IPS-NIHi7 (cell line): ENCODE measurements around the gene CRYL1.

Experiments
- DNase-seq: peaks from one replicate; pipeline ENCODE4 v3.0.0; 2012; ENCODE audit warnings: mixed read lengths; ENCODE audit errors: extremely low spot score

CRYL1 gene

DNA sequence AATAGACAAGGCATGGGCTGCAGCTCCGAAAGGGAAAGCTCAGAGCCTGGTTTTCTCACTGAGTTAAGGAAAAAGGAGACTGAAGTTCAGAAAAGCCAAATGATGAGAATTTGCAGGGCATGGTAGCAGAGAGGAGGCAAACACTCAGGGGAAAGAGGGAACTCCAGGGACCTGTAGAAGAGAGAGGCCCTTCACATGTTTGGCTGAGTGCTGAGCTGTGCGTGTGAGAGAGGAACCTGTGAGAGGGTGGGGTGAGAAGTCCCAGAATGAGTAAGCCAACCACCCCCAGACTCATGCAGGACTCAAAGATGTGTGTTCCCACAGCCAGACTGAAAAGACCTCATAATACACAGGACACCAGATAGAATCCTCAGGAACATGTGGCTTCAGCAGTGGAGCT lies 2.8 kb upstream of the CRYL1 start:
- no peak for DNase-seq

DNA sequence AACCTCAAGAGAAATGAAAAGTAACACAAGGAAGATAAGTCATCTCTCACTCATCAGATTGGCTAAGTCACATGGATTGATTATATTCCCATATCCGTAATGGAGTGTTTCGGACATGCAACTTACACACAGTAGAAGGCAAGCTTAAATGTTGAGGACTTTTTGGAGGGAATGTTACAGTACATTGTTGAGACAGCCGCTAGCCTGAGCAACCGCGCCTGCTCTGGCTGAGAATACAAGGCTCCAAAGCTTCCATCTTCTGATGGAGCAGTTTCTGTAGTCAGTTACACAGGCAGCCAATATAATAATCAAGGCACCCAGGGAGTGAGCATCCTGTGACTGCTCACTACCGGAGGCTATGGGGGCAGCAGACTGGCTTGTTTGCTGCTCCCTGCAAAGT lies 1.0 kb upstream of the CRYL1 start:
- no peak for DNase-seq

DNA sequence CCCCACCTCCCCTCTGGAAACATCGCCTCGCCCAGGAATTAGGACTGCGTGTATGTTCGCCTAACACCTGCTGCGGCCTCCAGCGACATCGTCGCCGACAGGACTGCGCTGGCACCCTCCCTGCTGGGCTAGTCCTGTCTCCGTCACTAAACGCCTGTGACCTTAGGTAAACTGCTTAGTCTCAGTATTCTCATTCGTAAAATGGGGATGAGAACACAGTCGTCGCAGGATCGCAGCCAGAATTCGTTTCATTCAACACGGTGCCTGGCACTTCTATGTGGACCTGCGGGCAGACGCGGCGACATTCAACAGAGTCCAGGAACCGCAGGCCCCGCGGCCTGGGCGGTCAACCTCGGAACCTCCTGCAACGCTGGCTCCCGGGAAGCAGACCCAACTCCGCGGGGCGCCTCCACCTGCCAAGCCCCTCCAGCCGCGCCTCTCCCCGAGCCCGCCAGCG lies 485 bp downstream of the CRYL1 start:
- DNase-seq, result no peak

DNA sequence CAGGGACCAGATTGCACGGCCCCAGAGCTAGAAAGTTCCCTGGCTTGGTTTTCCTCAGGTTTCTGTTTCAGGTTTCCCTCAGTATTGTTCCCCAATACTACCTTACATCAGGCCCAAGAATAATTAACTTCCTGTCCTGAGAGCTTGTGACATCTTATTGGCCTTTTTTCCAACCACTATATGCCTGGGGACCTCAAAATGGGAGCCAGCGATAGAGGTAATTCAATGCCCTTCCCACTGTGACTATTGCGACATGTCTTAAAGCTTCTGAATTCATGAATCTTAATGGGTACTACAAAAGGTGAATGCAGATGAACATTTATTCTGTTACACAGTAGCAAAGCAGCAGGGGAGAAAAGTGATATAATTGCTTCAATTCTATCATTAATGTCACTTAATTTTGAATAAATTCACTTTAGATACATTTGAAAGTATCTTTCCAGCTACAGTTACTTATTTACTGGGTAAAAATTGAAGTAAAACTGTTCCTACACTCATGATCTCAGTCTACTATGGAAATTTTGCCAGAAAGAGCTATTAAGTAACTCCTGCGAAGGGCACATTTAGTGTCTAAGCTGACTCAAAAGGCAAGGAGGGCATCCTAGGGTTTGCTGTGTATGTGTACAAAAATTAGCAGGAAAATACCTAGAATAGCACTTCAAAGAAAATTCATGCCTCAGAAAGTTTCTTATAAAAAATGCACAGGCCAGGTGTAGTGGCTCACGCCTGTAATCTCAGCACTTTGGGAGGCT lies 4.1 kb downstream of the CRYL1 start:
- DNase-seq, result no peak

DNA sequence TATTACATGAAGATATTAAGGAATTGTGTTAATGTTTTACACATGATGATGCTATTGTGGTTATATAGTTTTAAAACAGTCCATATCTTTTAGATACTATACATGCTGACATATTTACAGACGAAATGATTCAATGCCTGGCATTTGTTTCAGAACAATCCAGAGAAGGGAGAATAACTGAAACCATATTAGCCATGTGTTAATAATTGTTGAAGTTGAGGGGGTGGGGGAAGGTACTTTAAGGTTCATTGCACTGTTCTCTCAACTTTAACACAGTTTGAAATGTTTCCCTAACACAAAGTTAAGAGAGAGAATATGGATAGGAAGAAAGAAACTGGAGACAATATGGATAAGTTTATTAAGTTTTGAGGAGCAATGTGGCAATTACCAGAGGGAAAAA lies 5.8 kb downstream of the CRYL1 start:
- DNase-seq, result no peak

DNA sequence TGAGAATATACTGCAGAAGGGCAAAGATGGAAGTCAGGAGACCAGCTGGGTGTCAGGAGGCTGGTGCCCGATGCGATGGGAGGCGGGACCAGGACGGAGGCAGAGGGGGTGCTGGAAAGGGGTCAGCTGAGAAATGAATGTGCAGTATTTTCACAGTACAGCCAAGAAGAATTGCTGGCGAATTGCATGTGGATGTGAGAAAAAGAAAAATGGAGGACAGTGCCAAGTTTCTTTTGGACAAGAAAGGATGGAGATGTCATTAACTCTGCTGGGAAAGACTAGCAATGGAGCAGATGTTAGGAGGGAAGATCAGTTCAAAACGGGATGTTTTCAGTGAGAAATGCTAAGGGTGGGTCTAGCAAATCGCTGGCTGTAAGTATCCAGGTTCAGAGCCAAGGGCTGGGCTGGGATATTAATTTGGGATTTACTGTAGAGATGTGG lies 7.0 kb downstream of the CRYL1 start:
- no peak for DNase-seq

DNA sequence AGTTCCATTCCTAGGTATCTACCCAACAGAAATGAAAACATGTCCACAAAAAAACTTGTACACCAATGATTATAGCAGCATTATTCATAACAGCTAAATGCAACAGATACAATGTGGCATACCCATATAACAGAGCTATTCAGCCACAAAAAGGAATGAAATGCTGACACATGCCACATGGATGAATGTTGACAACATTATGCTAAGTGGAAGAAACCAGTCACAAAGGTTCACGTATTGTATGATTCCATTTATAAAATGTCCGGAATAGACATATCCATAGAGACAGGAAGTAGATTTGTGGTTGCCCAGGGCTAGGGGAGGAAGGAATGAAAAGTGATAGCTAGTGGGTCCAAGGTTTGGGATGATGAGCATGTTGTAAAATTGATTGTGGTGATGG lies 10.8 kb downstream of the CRYL1 start:
- DNase-seq, result no peak

DNA sequence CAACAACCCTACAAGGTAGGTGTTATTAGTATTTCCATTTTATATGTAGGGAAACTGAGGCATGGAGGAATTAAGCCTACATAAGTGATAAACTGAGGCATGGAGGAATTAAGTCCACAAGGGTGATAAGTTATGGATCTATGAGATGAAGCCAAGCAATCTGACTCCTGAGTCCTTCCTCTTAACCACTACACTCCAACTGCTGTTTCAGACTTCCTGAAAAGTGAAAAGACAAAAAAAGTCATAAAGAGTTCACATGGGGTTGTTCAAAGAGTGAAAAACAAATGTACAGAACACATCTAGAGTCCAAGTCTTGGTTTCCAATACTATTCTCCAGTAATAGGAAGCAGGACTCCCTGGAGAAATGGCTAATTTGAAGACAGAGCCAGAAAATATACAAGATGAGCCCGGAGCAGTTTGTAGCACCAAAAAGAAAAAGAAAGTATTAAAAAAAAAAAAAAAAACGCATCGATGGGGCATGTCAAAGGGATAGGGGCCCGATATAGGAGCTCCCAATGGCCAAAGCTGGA lies 12.1 kb downstream of the CRYL1 start:
- DNase-seq, result no peak

DNA sequence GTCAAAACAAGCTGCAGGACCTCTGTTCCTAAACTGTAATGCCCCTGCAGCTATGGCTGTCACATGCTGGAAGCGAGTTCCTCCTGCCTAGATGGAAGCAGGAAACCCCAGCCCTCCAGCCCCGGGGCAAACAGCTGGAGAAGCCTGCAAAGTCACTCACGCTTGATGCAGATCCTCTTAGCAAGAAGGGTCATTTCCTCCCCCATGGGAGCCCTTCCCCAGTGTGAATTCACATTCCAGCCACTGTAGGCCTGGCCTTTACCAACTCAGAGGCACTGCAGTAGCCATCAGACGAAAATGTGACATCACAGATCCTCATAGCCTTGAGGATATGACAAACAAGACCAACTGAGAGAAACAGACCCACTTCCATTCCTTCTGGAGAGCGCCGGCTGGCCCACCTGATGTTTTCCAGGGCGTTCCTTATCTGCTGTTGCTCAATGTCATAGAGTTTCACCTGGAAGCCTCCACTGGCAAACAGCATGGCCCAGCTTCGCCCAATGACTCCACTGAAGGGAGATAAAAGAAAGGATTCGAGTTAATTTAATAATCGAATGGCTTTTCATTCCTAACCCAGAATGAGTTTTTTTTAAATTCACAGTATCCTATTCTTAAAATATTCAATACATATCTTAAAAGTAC lies 13.5 kb downstream of the CRYL1 start:
- DNase-seq, result peak; percentile 75

DNA sequence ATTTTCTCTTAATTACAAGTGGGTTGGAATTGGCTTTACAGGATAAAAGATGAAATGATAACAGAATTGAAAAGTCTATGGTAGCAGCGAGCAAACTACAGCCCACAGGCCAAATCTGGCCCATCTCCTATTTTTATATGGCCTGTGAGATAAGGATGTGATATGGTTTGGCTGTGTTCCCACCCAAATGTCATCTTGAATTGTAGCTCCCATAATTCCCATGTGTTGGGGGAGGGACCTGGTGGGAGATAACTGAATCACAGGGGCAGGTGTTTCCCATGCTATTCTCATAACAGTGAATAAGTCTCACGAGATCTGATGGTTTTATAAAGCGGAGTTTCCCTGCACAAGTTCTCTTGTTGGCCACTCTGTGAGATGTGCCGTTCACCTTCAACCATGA lies 19.0 kb downstream of the CRYL1 start:
- no peak for DNase-seq

DNA sequence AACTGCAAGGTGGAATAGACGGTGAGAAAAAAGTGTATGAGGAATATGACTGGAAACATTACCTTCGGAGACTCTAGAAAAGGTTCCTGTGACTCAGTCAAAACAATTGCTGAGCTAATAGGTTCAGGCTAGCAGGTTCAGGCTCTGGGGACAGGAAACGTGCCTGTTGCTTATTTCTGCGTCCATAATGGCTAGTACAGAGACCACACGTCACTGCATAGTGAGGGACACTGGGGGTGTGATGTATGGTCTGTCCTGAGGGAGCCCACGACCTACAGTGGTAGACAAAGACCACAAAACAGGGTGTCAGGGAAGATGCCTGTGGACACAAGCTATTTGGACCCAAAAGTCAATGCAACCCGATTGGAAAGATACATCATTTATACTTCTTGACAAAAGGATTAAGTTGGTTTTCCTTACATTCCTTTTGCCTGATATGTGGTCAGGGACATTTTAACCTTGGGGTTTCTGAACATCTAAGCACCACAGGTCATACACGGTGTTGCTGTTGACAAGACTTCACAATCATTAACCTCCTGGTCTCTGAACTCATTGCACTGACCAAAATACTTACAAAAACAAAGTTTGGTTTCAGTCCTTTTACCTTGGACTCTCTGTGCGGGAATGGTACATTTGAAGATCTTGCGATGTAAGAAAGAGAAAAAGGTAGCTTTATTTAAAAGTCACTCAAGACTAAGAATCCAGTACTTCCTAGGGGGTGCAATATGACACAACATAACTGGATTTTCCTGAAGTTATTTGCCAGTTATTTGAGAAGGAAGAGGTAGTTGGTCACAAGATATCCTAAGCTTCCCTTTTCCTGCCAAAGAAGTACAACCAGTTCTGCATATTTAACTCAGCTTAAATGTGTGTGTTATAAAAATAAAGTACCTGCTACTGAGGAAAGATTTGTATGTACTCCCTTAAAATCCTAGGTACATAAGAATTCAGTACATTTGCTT lies 20.0 kb downstream of the CRYL1 start:
- DNase-seq, result no peak

DNA sequence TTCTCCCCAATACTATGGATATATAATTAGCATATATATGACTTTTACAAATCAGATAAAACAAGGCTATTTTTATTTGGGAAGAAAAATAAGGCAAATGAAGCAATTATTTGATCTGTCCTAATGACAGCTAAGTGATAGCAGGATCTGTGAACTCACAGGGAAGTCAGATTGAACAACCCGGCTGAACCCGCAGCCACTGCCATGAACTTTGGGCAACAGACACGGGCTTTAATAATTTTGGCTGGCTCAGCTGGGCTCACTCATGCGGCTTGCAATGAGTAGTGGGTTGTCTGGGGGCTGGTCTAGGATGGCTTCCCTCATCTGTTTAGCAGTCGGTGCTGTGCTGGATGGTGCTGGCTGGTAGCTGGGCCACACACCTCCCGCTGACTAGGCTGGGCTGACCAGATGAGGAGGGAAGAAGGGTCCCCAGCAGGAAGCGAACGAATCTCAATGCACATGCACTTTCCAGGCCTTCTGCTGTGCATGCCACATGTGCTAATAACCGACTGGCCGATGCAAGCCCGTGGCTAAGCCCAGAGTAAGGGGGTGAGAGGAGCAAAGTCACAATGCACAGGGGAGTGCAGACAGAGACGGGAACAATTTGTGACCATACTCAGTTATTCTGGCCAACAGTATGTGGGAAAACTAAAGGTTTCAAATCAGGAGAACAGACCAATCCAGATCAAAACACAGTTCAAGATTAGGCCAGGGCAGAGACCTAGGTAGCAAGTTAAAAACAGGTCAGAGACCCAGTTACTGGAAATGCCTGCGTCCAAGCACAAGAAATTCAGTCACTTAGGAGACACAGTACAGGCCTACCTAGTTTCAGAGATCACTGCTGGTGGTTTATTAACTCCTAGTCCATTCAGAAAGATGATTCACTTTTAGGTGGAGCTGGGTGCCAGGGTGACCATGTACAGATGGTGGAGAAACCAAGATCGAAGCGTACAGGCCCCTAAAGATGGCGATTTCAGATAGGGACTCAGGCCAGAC lies 22.3 kb downstream of the CRYL1 start:
- DNase-seq, result no peak

DNA sequence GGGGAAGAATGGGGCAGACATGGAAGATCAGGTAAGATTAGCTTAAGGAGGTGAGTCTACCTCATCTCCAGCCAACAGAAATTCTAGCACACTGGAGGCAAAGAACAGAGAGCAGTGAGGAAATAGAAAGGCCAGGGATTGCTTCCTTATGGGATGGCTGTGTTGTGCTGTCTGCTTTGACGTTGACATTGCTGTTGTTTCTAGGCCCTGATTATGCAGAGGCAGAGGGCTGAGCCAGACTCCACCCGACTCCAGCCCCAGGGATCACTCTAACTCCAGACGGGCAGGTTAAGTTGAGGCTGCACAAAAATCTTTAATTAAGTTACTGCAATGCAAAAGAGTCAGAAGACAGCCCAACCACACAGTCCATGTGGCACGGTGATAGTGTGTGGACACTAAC lies 24.1 kb downstream of the CRYL1 start:
- no peak for DNase-seq

DNA sequence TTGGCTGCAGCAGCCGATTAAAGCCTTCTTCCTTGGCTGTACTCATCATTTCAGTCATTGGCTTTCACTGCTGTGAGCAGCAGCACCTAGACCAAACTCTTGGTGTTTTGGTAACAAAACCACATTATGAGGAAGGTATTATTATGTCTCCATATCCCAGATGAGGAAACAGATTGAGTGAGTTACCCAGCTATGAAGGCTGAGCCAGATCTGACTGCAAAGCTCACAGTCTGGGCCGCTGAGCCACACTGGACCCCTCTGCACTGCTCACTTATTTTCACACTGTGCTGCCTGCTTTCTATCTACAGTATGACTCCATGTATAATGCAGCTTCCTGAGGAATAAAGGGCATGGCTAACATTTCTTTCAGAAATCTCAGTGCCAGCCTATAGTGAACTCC lies 24.5 kb downstream of the CRYL1 start:
- DNase-seq, result no peak

DNA sequence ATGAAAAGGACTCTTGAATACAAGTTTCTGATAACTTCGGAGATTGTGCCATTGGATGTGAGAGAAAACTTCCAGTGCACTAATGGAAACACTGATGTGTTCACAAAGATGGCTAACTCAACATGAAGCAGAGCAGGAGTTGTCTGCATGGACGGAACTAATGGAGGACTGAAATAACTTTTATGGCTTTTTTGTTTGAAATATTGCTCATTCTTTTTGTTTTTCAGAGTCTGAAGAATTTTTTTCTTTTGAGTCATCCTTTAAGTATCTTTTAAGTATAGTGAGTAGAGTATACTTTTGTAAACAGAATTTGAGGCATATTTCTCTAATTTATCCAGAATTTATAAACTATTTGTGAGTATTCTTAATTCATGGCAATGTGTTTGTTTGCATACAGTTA lies 25.7 kb downstream of the CRYL1 start:
- no peak for DNase-seq

DNA sequence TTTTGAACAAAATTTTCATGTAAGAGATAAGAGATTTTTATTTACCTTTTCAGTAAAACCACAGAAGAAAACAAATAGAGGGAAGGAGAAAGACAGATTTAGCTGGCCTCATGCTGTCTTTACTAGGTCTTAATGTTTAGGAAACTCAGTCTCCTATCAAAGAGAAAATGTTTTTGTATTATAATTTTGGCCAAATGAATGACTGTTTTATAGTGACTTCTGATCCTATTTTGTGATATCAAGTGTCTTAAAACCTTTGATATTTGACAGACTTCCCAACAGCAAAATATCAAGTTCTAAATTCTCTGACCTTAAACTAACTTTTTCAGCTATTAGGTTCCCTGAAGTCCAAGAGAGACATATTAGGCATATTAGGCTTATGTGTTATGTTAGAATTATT lies 27.0 kb downstream of the CRYL1 start:
- DNase-seq, result no peak

DNA sequence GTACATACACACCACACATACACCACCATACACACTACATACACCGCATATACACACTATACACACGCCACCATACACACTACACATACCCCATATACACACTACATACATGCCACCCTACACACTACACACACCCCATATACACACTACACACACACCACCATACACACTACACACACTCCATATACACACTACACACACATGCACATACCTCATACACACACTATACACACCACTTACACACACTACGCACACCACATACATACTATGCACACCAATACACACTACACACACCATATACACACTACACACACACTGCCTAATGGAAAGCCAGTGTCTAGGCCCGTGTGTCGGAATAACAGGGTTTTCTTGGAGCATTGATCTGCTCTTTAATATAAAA lies 27.5 kb downstream of the CRYL1 start:
- DNase-seq, result no peak

DNA sequence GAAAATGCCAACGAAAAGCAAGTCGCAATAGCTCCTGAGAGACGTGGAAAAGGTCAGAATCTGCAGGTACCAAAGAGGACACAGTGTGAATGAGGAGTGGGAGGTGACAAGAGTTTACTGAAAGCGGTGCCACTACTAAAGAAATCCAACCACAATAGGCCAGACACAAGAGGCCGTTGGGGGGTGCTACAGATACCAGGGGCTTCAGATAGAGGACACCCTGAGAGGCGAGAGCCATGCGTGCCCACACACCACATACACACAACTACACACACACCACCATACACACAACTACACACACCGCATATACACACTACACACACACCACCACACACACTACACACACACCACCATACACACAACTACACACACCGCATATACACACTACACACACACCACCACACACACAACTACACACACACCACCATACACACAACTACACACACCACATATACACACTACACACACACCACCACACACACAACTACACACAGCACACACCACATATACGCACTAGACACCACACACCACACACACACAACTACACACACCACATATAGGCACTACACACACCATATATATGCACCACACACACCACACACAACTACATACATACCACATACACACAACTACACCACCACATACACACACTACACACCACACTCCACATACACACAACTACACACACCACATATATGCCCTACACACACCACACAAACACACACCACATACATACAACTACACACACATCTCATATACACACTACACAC lies 28.5 kb downstream of the CRYL1 start:
- no peak for DNase-seq

DNA sequence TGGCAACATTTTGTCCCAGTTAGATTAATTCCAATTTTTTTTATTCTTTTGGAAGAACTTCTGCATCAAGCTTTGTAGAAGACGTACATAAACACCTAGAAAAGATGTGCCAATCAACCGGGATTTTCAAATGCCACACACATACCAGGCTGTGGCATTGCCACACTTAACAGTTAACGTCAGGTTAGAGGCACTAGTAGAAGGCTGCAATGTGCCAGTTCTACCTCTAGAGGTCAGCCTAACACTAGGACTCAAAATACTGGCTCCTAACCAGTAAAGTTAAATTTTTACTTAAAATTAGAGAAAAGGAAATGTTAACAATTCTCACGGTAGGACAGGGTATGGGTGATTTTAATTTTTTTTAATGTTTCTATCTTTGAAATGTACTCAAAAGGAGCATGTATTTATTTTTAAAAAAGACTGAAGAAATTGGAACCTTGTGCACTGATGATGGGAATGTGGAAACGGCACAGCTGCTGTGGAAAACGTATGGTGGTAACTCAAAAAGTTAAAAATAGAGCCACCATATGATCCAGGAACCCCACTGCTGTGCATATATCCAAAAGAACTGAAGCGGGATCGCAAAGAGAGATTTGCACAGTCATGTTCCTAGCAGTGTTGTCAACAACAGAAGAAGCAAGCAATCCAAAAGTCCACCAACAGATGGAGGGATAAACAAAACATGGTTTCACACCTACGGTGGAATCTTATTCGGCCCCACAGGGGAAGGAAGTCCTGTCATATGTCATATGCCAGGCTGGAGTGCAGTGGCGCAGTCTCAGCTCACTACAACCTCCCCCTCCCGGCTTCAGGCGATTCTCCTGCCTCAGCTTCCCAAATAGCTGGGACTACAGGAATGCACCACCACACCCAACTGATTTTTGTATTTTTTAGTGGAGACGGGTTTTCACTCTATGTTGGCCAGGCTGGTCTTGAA lies 30.3 kb downstream of the CRYL1 start:
- peak; percentile 59 for DNase-seq
